Adrenal gland (tissue), 12 donors: ENCODE results near the gene PTDSS2. TPM values are rescaled to one million over a fixed set of nuclear protein-coding genes. Genes with fewer than 3 reads are reported as not detected.
A peak's percentile ranks its signal among the peaks of the same experiment; 100 is the strongest.
"Not testable (repeated sequence)": the region's sequence is repeated elsewhere in the genome, so short reads cannot be mapped to it uniquely, and the experiment has no call there.

ENCODE experiments used
- DNase-seq, 7 donors: peaks; one replicate each; pipeline ENCODE4 v3.0.0-alpha.2; 2019 to 2020
- H3K27ac ChIP-seq, 5 donors: fragments of 200-600 bp; sonication (generic) in 4 of 5; 1 replicate in 3 of 5; 2 replicates in 2 of 5; pipeline versions ENCODE4 v1.5.1 to v1.8.0; 2016 to 2020; ENCODE audit warnings: mild to moderate bottlenecking in 1 of 5
- H3K27me3 ChIP-seq: fragments of 200-600 bp; 2 replicates; pipeline ENCODE4 v1.8.0; 2021
- H3K36me3 ChIP-seq, 2 donors: fragments of 200-600 bp; replicated peaks in 1 of 2; 1 replicate in 1 of 2; 2 replicates in 1 of 2; pipeline versions ENCODE4 v1.5.1 to v1.8.0; 2018 to 2022
- H3K4me1 ChIP-seq, 2 donors: fragments of 200-600 bp; replicated peaks in 1 of 2; 1 replicate in 1 of 2; 2 replicates in 1 of 2; pipeline versions ENCODE4 v1.5.1 to v1.8.0; 2018 to 2021
- H3K4me3 ChIP-seq, 4 donors: fragments of 200-600 bp; sonication (generic) in 3 of 4; one replicate each; pipeline ENCODE4 v1.5.1; 2016 to 2018
- H3K9me3 ChIP-seq, 3 donors: fragments of 200-600 bp; sonication (generic) in 1 of 3; replicated peaks in 1 of 3; 1 replicate in 2 of 3; 2 replicates in 1 of 3; pipeline versions ENCODE4 v1.5.1 to v1.8.0; 2016 to 2021
- CTCF ChIP-seq, 6 experiments: fragments of 450-650 bp in 4 of 6; fragments of 200-600 bp in 2 of 6; sonication (generic) in 1 of 6; IDR thresholded peaks; 1 replicate in 5 of 6; 2 replicates in 1 of 6; pipeline versions ENCODE4 v1.5.1 to v1.8.0; 2016 to 2021; ENCODE audit warnings: antibody characterized with exemption in 6 of 6, mild to moderate bottlenecking in 2 of 6, moderate library complexity in 1 of 6
- POLR2A ChIP-seq, 2 donors: fragments of 450-650 bp; IDR thresholded peaks; one replicate each; pipeline ENCODE4 v1.6.1; 2017; ENCODE audit warnings: antibody characterized with exemption in 2 of 2, mild to moderate bottlenecking in 2 of 2, moderate library complexity in 1 of 2
- WGBS, 4 donors: extraction: QIAGEN DNeasy Blood & Tissue Kit in 2 of 4; methylation state at CpG; one replicate each; pipeline versions ENCODE4 v1.1.5 to v1.1.7; 2013 to 2017; 5-methylcytosine and 5-hydroxymethylcytosine counted together
- intact Hi-C, 2 donors: fragments of 100-400 bp; cut with DNase I; formaldehyde crosslinking; loops; one replicate each; pipeline versions ENCODE4 v1.14.1 to v1.15.0; 2022 to 2023
- polyA plus RNA-seq, 3 donors: library from polyadenylated mRNA; stranded (reverse); fragments of 200-250 nt in 2 of 3; fragments of 350-450 nt in 1 of 3; fragmentation: Illumina TruSeq in 1 of 3; extraction: RNeasy Lipid Tissue Mini Kit (QIAGEN cat#74804) in 1 of 3; gene quantifications; one replicate each; pipeline ENCODE4 v1.2.3, GENCODE V29; 2013 to 2014
- total RNA-seq, 9 donors: library from RNA; depleted of rRNA in 4 of 9; stranded (reverse); fragments of >200 nt in 4 of 9; fragments of 120-200 nt in 1 of 9; fragmentation: NEBNext Ultra II Directional in 1 of 9; extraction: Animal tissue kit (Norgen Biotek cat#: 25700) in 1 of 9; gene quantifications; one replicate each; pipeline versions ENCODE4 v1.1.0 to v1.2.4, GENCODE V29; 2013 to 2023
- donor health status: healthy with polysubstance abuse.
- donor health status: Bipolar disorder and iron deficiency.
- donor health status: DM: yes; HTN: yes; CAD: no.
- donor health status: DM: no; HTN: no; CAD: no.
- donor health status: DM: no; HTN: no; CAD: no.
- donor health status: DM: yes; HTN: yes; CAD: no.

PTDSS2 gene
- total and polyA plus RNA-seq, 12 donors: 11.0 to 109 (median 44.7) TPM

- Histone ChIP-seq H3K4me1 (no peaks in the 10 kb centered on the region), H3K27ac (no peak overlapping the region), H3K36me3 (no peaks in the 10 kb centered on the region), H3K9me3 (no peaks in the 10 kb centered on the region), H3K4me3 (no peak overlapping the region), H3K27me3 (peaks cover 15% of the 10 kb centered on the region)
- 81 to 89% (median 85%) methylated on average over 4 of the region's 4 CpGs for WGBS, 4 donors
- intact Hi-C loops: no loop called here
- no peak for DNase-seq
- TF ChIP-seq CTCF (IDR thresholded peaks at IDR 0.05) (no peak), POLR2A (IDR thresholded peaks at IDR 0.05) (no peak)
These were observed 25.8 kb upstream of the PTDSS2 start for GRCh38 chr11:424232-424631.

DNA sequence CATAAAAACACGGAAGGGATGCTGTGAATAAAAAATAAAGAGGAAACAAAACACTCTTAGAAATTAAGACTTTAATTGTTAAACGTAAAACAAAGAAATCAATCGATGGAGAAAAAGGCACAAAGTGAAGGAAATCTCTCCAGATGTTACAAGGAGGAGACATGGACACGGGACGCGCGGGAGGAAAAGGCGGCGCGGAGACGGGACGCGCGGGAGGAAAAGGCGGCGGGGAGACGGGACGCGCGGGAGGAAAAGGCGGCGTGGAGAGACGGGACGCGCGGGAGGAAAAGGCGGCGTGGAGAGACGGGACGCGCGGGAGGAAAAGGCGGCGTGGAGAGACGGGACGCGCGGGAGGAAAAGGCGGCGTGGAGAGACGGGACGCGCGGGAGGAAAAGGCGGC, 25.3 kb upstream of the PTDSS2 start:
- 38 to 54% (median 48%) methylated on average over 26 to 39 of the region's 45 CpGs for WGBS, 4 donors
- H3K4me3 ChIP-seq, H3K36me3 ChIP-seq, H3K9me3 ChIP-seq, H3K27ac ChIP-seq, DNase-seq, H3K4me1 ChIP-seq, intact Hi-C loops: not testable (repeated sequence)
- peaks cover 10% of the 10 kb centered on the region for H3K27me3 ChIP-seq

- peaks cover 5% of the 10 kb centered on the region for H3K27me3 ChIP-seq
- no peaks in the 10 kb centered on the region for H3K4me1 ChIP-seq
- WGBS, 4 donors: 65 to 72% (median 70%) methylated on average over 4 of the region's 4 CpGs
- TF ChIP-seq POLR2A (IDR thresholded peaks at IDR 0.05): no peak
- no peak for TF ChIP-seq CTCF (IDR thresholded peaks at IDR 0.05)
- no peaks in the 10 kb centered on the region for H3K36me3 ChIP-seq
- no peak overlapping the region for H3K27ac ChIP-seq
- intact Hi-C loops: no loop called here
- no peak overlapping the region for H3K4me3 ChIP-seq
- no peaks in the 10 kb centered on the region for H3K9me3 ChIP-seq
- DNase-seq: no peak
These were observed 24.8 kb upstream of the PTDSS2 start for GRCh38 chr11:425301-425700.

DNA sequence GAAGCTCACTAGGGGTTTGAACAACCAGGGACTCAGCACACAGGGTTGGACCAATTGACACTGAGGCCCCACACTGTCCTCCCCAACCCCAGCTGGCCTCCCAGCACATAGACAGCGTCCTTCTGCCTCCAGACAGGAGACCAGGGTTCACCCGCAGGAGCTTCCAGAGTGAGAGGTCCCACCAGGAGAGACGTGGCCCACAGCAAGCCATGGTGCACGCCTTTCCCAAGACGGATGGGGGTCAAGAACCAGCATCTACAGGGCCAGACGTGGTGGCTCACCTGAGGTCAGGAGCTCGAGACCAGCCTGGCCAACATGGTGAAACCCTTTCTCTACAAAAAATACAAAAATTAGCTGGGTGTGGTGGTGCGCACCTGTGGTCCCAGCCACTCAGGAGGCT, 23.2 kb upstream of the PTDSS2 start:
- no peak for TF ChIP-seq CTCF (IDR thresholded peaks at IDR 0.05)
- TF ChIP-seq POLR2A (IDR thresholded peaks at IDR 0.05): no peak
- Histone ChIP-seq H3K27me3 (peaks cover 5% of the 10 kb centered on the region), H3K27ac (no peak overlapping the region), H3K4me3 (no peak overlapping the region), H3K36me3 (no peaks in the 10 kb centered on the region), H3K9me3 (no peaks in the 10 kb centered on the region), H3K4me1 (no peaks in the 10 kb centered on the region)
- no peak for DNase-seq
- 78 to 93% (median 80%) methylated on average over 3 to 8 of the region's 8 CpGs for WGBS, 4 donors
- intact Hi-C loops: no loop called here

- peak in 1 of 7 donors; percentile 3 for DNase-seq
- intact Hi-C loops: no loop called here
- Histone ChIP-seq H3K4me3 (no peak overlapping the region), H3K36me3 (no peaks in the 10 kb centered on the region), H3K9me3 (no peaks in the 10 kb centered on the region), H3K27ac (no peak overlapping the region), H3K27me3 (peaks cover 5% of the 10 kb centered on the region), H3K4me1 (no peaks in the 10 kb centered on the region)
- TF ChIP-seq POLR2A (IDR thresholded peaks at IDR 0.05) (no peak), CTCF (IDR thresholded peaks at IDR 0.05) (no peak)
- 85 to 96% (median 91%) methylated on average over 10 to 24 of the region's 24 CpGs for WGBS, 4 donors
These were observed 21.8 kb upstream of the PTDSS2 start for GRCh38 chr11:428295-428694.
